Right ventricle myocardium superior (tissue), 1 donor: ENCODE measurements around the gene ELMO2. TPM values are rescaled to one million over a fixed set of nuclear protein-coding genes. Genes with fewer than 3 reads are reported as not detected.
A peak's percentile ranks its signal among the peaks of the same experiment; 100 is the strongest.
"Not testable (repeated sequence)": the region's sequence is repeated elsewhere in the genome, so short reads cannot be mapped to it uniquely, and the experiment has no call there.

Source experiments
- ATAC-seq: fragments of 200-7000 bp; cut with Tn5 transposase; one replicate; pipeline ENCODE4 v1.9.1; 2020; ENCODE audit warnings: mild to moderate bottlenecking; ENCODE audit not compliant: poor library complexity
- DNase-seq: peaks from one replicate; pipeline ENCODE4 v3.0.0-alpha.2; 2020
- intact Hi-C: fragments of 100-400 bp; cut with DNase I; formaldehyde crosslinking; loops from one replicate; pipeline ENCODE4 v1.11.2; 2022
- total RNA-seq: library from RNA; stranded (reverse); fragmentation: NEBNext Ultra II Directional; extraction: Animal tissue kit (Norgen Biotek cat#: 25700); gene quantifications from one replicate; pipeline ENCODE4 v1.2.1, GENCODE V29; 2021
- donor health status: DM: no; HTN: yes; CAD: no; lungs with severe emphysema.

The ELMO2 gene
- total RNA-seq, 1 donor from 2014 or later: 33.9 TPM

DNA sequence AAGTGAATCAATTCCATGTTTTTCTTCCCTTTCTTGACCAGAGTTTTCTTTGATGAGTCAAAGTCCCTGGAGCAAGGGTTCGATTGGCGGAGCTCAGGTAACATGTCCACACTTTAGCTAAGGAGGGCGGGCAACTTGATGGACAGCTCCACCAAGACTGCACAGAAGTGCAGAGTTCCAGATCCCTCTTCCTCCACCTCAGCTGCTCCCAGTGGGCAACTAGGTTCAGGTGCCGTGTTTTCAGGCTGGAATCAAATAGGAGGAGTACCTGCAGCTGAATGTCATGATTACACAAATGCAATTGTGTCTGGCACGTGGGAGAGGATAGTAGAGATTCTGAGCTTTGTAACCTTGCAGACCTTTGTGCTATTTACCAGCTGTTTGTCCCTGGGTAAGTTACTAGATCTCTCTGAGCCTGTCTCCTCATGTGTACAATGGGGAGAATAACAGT is 1.9 kb upstream of the ELMO2 start:
- ATAC-seq: no peak
- DNase-seq: no peak
- intact Hi-C loops: no loop called here

GRCh38 chr20:46407671-46407996 is 1.2 kb upstream of the ELMO2 start:
- intact Hi-C loops: no loop called here
- DNase-seq: no peak
- no peak for ATAC-seq

DNA sequence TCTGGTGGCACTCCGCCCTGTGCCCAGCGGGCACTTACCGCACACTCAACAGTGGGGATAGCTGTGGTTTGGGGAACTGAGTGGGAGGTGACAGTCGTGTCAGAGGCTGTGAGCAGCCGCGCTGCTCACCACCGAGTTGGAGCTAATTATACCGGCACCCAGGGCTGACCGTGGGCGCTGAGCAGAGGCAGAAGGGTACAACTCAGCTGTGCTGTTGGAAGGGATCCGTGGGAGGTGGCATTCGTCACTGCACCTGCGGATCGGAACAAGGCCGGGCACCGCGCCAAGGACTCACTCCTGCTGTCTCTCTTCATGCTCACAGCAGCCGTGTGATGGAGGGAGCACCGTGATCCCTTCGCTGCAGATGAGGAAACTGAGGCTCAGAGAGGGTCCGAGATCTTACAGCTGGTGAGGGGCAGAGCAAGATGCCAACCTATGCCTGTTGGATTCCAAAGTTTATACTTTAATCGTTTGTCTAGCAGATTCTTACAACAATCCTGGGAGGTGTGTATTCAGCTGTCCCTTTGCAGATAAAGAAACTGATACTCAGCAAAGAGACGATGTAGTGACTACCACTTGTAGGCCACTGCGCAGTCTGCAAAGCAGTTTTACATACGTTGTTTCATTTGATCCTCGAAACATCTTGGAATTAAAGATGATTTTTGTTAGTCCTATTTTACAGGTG is 713 bp upstream of the ELMO2 start:
- intact Hi-C loops: no loop called here
- DNase-seq: peak; percentile 81
- ATAC-seq: peak; percentile 61

DNA sequence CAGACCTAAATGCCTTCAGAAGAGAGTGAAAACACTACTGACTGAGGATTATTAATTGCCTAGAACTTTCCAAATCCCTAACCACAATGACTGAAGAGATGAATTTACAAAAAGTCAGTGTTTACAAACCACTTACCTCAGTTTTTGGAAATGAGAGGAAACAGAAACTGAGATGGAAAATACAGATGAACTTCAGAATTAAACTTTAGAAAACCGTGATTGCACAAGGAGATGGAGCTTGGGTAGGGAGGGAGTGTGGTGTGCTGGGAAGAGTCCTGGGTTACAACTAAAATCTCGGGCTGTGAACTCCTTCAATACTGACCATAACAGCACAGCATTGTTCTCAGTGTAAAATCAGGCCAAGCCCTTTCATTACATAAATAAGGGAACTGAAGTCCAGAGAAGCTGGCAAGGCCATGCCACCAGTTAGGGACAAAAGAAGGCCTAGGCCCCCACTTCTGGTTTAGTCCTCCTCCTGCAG is 4.0 kb downstream of the ELMO2 start:
- DNase-seq (no peak), ATAC-seq (no peak)
- intact Hi-C loops: no loop called here

DNA sequence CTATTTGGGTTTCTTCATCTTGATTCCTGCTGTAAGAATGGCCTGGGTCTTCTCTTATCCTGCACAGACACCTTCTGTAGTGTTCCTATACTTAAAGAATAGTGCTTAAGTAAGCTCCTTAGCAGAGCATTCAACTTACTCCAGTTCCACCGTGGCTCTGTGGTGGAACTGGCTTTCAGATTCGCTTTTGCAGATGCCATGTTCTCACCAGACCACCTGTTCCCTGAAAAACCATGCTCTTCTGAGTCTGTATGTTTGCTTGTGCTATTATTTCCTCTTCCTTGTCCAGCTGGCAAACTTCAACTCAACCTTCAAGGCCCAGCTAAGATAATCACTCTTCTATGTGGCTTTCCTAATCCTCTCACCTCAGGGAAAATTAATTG is 4.9 kb downstream of the ELMO2 start:
- ATAC-seq: no peak
- intact Hi-C loops: no loop called here
- no peak for DNase-seq

- intact Hi-C loops: no loop called here
- DNase-seq (no peak), ATAC-seq (no peak)
Observed at GRCh38 chr20:46400828-46401477, 5.5 kb downstream of the ELMO2 start.

GRCh38 chr20:46400253-46400652 is 6.2 kb downstream of the ELMO2 start:
- peak; percentile 41 for DNase-seq
- ATAC-seq: peak; percentile 91
- intact Hi-C loops: no loop called here

GRCh38 chr20:46399401-46399800 is 7.0 kb downstream of the ELMO2 start:
- DNase-seq (no peak), ATAC-seq (peak; percentile 6)
- intact Hi-C loops: no loop called here

DNA sequence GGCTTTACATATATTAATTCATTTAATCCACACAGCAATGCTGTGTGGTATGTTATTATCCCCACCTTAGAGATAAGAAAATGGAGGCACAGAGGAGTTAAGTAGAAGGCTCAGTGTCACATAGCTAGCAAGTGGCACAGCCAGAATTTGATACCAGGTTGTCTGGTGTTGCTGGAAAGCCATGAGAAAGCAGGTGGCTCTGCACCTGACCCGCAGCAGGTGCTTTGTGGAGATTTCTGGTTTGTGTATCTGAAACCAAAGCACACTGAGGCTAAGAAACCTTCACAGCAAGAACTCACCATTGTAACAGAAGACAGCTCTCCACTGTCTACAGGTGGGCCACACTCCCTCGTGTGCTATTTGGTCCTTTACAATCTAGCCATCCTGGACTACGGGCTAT is 7.5 kb downstream of the ELMO2 start:
- DNase-seq (no peak), ATAC-seq (no peak)

GRCh38 chr20:46396052-46396740 is 10.2 kb downstream of the ELMO2 start:
- ATAC-seq (no peak), DNase-seq (no peak)
- intact Hi-C loops: no loop called here

More for the DNA sequence above, 7.5 kb downstream of the ELMO2 start:
- intact Hi-C loops: no loop called here

GRCh38 chr20:46394872-46395760 is 11.3 kb downstream of the ELMO2 start:
- ATAC-seq (no peak), DNase-seq (no peak)
- intact Hi-C loops: no loop called here

- DNase-seq (no peak), ATAC-seq (no peak)
- intact Hi-C loops: no loop called here
Observed at GRCh38 chr20:46393967-46394366, 12.4 kb downstream of the ELMO2 start.

DNA sequence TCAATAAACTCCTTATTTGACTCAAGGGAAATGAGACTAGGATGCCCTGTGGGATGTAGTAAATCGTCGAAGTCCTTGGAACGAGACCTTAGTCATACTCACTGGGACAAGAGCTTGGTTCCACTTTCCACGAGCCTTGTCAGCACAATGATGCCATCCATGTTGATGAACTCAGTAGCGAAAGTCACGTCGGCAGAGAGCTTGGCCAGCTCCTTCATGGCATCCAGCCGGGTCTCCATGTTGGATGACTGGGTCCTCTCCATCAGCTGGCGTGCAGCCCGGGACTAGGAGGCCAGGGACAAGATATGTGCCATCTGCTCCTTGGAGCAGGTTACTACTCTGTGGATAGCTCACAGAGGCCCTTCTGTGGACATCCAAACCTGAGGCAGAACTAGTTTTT is 17.5 kb downstream of the ELMO2 start:
- ATAC-seq (no peak), DNase-seq (no peak)
- intact Hi-C loops: no loop called here

DNA sequence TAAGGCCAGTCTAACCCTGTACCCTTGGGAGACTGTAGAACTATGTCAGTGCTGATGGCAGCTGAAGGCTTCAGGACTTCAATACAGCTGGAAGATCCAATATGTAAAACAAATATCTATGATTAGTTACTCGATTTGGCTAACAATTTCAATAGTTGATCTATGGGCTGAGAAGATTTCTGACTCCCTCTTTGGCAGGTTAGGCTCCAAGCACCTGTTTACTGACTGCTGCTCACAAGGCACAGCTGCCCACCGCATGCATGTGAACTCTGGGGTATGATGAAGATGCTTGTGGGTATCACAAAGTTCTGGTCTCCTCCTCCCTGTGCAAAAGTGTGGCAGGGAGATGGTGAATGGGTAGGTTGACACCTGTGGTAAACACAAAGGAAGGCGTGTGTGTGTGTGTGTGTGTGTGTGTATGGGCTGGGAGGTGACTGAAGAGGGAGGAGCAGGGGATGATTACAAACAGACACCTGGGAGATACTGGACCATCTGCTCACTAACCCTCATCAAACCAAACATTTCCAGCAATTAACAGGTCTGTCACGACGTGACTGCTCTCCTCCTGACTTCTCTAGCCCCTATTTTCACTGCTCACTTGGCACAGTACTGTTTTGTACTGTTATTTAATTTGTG is 18.1 kb downstream of the ELMO2 start:
- intact Hi-C loops: no loop called here
- DNase-seq (no peak), ATAC-seq (no peak)

DNA sequence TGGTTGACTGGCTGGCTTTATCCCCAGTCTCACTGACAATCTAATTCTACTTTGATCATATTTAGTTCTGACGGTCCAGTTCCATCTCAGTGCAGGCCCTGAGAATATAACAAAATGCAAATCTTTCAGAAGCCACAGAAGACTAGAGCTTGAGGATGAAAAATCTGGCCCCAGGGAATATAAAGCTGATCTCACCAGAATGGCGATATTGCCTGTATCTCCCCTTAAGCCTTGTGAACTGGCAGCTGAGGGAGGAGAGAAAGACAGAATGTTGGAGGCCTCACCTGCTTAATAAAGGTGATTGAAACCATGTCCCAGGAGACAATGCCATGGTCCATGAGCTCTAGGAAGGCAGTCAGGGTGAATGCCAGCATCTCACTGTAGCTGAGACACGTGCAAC is 19.4 kb downstream of the ELMO2 start:
- intact Hi-C loops, DNase-seq, ATAC-seq: not testable (repeated sequence)

- ATAC-seq: no peak
Observed at GRCh38 chr20:46378412-46379009, 27.9 kb downstream of the ELMO2 start.

GRCh38 chr20:46377518-46377917 is 28.9 kb downstream of the ELMO2 start:
- intact Hi-C loops: no loop called here
- ATAC-seq (no peak), DNase-seq (no peak)

More at GRCh38 chr20:46378412-46379009, 27.9 kb downstream of the ELMO2 start:
- no peak for DNase-seq
- intact Hi-C loops: no loop called here

GRCh38 chr20:46376196-46376785 is 30.1 kb downstream of the ELMO2 start:
- intact Hi-C loops: no loop called here
- ATAC-seq (no peak), DNase-seq (no peak)
